ENCODE data around the gene TMEM178B.
"Not testable (repeated sequence)": the region's sequence is repeated elsewhere in the genome, so short reads cannot be mapped to it uniquely, and the experiment has no call there.

TMEM178B gene

GRCh38 chr7:141301544-141301943 lies 227.7 kb downstream of the TMEM178B start:
- no peak for DNase-seq

- DNase-seq = no peak
These were observed 228.8 kb downstream of the TMEM178B start for GRCh38 chr7:141302617-141303016.

- no peak for DNase-seq
These were observed 230.4 kb downstream of the TMEM178B start for GRCh38 chr7:141304291-141304690.

GRCh38 chr7:141306081-141306480 lies 232.2 kb downstream of the TMEM178B start:
- DNase-seq = no peak

GRCh38 chr7:141312395-141312794 lies 238.5 kb downstream of the TMEM178B start:
- no peak for DNase-seq

- DNase-seq = no peak
These were observed 239.1 kb downstream of the TMEM178B start for GRCh38 chr7:141312828-141313521.

GRCh38 chr7:141313896-141314295 lies 240.0 kb downstream of the TMEM178B start:
- peak in 1 of 56 donors; percentile 3 for DNase-seq

- DNase-seq = no peak
These were observed 243.2 kb downstream of the TMEM178B start for GRCh38 chr7:141317033-141317585.

GRCh38 chr7:141320287-141320686 lies 246.4 kb downstream of the TMEM178B start:
- DNase-seq = no peak

GRCh38 chr7:141322383-141322782 lies 248.5 kb downstream of the TMEM178B start:
- no peak for DNase-seq

- no peak for DNase-seq
These were observed 250.0 kb downstream of the TMEM178B start for GRCh38 chr7:141323826-141324225.

- DNase-seq = no peak
These were observed 251.0 kb downstream of the TMEM178B start for GRCh38 chr7:141324870-141325269.

- no peak for DNase-seq
These were observed 251.4 kb downstream of the TMEM178B start for GRCh38 chr7:141325275-141325674.

- no peak for DNase-seq
These were observed 254.4 kb downstream of the TMEM178B start for GRCh38 chr7:141328290-141328689.

GRCh38 chr7:141330285-141330684 lies 256.4 kb downstream of the TMEM178B start:
- not testable (repeated sequence) for DNase-seq

GRCh38 chr7:141333459-141333858 lies 259.6 kb downstream of the TMEM178B start:
- DNase-seq = no peak

- no peak for DNase-seq
These were observed 261.3 kb downstream of the TMEM178B start for GRCh38 chr7:141335164-141335563.

- DNase-seq = no peak
These were observed 265.7 kb downstream of the TMEM178B start for GRCh38 chr7:141339603-141340002.

- DNase-seq = no peak
These were observed 267.1 kb downstream of the TMEM178B start for GRCh38 chr7:141340991-141341390.

GRCh38 chr7:141342621-141343408 lies 269.0 kb downstream of the TMEM178B start:
- DNase-seq = no peak

- no peak for DNase-seq
These were observed 270.5 kb downstream of the TMEM178B start for GRCh38 chr7:141344153-141344935.

GRCh38 chr7:141348728-141349127 lies 274.9 kb downstream of the TMEM178B start:
- DNase-seq = no peak

Data from nucleus accumbens (tissue), 56 donors.